H9 (cell line): Measurements from ENCODE around the gene CBY1. TPM values are rescaled to one million over a fixed set of nuclear protein-coding genes. Genes with fewer than 3 reads are reported as not detected.

Experiments used
- DNase-seq: peaks from one replicate; pipeline ENCODE4 v3.0.0-alpha.2; 2017
- H2AFZ ChIP-seq: one replicate; pipeline ENCODE4 v1.6.1; 2013; ENCODE audit warnings: mild to moderate bottlenecking, low read length, control low read depth, moderate library complexity
- H2AK5ac ChIP-seq: 2 replicates; pipeline ENCODE4 v1.6.1; 2013; ENCODE audit warnings: low read length, control low read depth, mixed read lengths; ENCODE audit not compliant: insufficient read length
- H2BK120ac ChIP-seq: one replicate; pipeline ENCODE4 v1.6.1; 2013; ENCODE audit warnings: low read depth, mild to moderate bottlenecking, low read length, control low read depth, inconsistent platforms; ENCODE audit not compliant: poor library complexity, severe bottlenecking
- H2BK12ac ChIP-seq: 2 replicates; pipeline ENCODE4 v1.6.1; 2013; ENCODE audit warnings: low read length, control low read depth, mixed read lengths, low read depth; ENCODE audit not compliant: insufficient read length
- H2BK15ac ChIP-seq: 2 replicates; pipeline ENCODE4 v1.6.1; 2013; ENCODE audit warnings: low read depth, low read length, control low read depth
- H2BK20ac ChIP-seq: one replicate; pipeline ENCODE4 v1.6.1; 2013; ENCODE audit warnings: low read depth, mild to moderate bottlenecking, low read length, control low read depth, inconsistent platforms; ENCODE audit not compliant: poor library complexity, severe bottlenecking
- H2BK5ac ChIP-seq: 2 replicates; pipeline ENCODE4 v1.6.1; 2013; ENCODE audit warnings: low read length, control low read depth, mixed read lengths; ENCODE audit not compliant: insufficient read length
- H3K14ac ChIP-seq: 2 replicates; pipeline ENCODE4 v1.6.1; 2013; ENCODE audit warnings: low read length, control low read depth; ENCODE audit not compliant: insufficient read depth
- H3K18ac ChIP-seq: 2 replicates; pipeline ENCODE4 v1.6.1; 2013; ENCODE audit warnings: low read depth, mild to moderate bottlenecking, mixed read lengths, low read length, control low read depth; ENCODE audit not compliant: insufficient read length
- H3K23ac ChIP-seq: 2 replicates; pipeline ENCODE4 v1.6.1; 2013; ENCODE audit warnings: low read length, control low read depth, mixed read lengths, low read depth; ENCODE audit not compliant: insufficient read length
- H3K23me2 ChIP-seq: 2 replicates; pipeline ENCODE4 v1.6.1; 2013; ENCODE audit warnings: low read depth, mild to moderate bottlenecking, mixed read lengths, low read length, control low read depth; ENCODE audit not compliant: insufficient read length, poor library complexity, severe bottlenecking
- H3K27ac ChIP-seq: 2 replicates; pipeline ENCODE4 v1.5.1; 2013; ENCODE audit warnings: low read length, control low read depth, mixed read lengths, low read depth; ENCODE audit not compliant: insufficient read length
- H3K27me3 ChIP-seq: 2 replicates; pipeline ENCODE4 v1.6.1; 2013; ENCODE audit warnings: low read length, control low read depth, inconsistent platforms; ENCODE audit not compliant: insufficient read depth
- H3K4ac ChIP-seq: 2 replicates; pipeline ENCODE4 v1.6.1; 2013; ENCODE audit warnings: low read depth, mild to moderate bottlenecking, control low read depth, inconsistent platforms, low read length, moderate library complexity
- H3K4me1 ChIP-seq: 2 replicates; pipeline ENCODE4 v1.6.1; 2013; ENCODE audit warnings: low read length, control low read depth, inconsistent platforms; ENCODE audit not compliant: insufficient read depth
- H3K4me2 ChIP-seq: 2 replicates; pipeline ENCODE4 v1.6.1; 2013; ENCODE audit warnings: low read length, control low read depth, mixed read lengths; ENCODE audit not compliant: insufficient read length, insufficient read depth
- H3K56ac ChIP-seq: 2 replicates; pipeline ENCODE4 v1.6.1; 2013; ENCODE audit warnings: low read depth, mild to moderate bottlenecking, mixed read lengths, low read length, control low read depth; ENCODE audit not compliant: insufficient read length
- H3K79me1 ChIP-seq: 2 replicates; pipeline ENCODE4 v1.6.1; 2013; ENCODE audit warnings: low read depth, mild to moderate bottlenecking, moderate library complexity, low read length, control low read depth, inconsistent platforms; ENCODE audit not compliant: insufficient read depth, poor library complexity, severe bottlenecking
- H3K79me2 ChIP-seq: 2 replicates; pipeline ENCODE4 v1.6.1; 2013; ENCODE audit warnings: low read length, control low read depth, inconsistent platforms; ENCODE audit not compliant: insufficient read depth
- H3K9ac ChIP-seq: 2 replicates; pipeline ENCODE4 v1.6.1; 2013; ENCODE audit warnings: low read length, control low read depth, mixed read lengths; ENCODE audit not compliant: insufficient read length; ENCODE audit errors: extremely low read depth
- H3K9me3 ChIP-seq: one replicate; pipeline ENCODE4 v1.6.1; 2013; ENCODE audit warnings: low read depth, low read length, inconsistent platforms; ENCODE audit not compliant: control insufficient read depth
- H3T11ph ChIP-seq: one replicate; pipeline ENCODE4 v1.6.1; 2013; ENCODE audit warnings: mild to moderate bottlenecking, low read length, control low read depth, inconsistent platforms
- H4K20me1 ChIP-seq: one replicate; pipeline ENCODE4 v1.6.1; 2013; ENCODE audit not compliant: control insufficient read depth, insufficient read length, insufficient read depth
- H4K5ac ChIP-seq: 2 replicates; pipeline ENCODE4 v1.6.1; 2013; ENCODE audit warnings: low read depth, mild to moderate bottlenecking, mixed read lengths, low read length, control low read depth; ENCODE audit not compliant: insufficient read length
- H4K8ac ChIP-seq: replicated peaks from 2 replicates; pipeline ENCODE4 v1.6.1; 2013; ENCODE audit warnings: low read length, control low read depth, mixed read lengths, low read depth; ENCODE audit not compliant: insufficient read length
- H4K91ac ChIP-seq: 2 replicates; pipeline ENCODE4 v1.6.1; 2013; ENCODE audit warnings: low read depth, mild to moderate bottlenecking, moderate library complexity, mixed read lengths, low read length, control low read depth; ENCODE audit not compliant: insufficient read length
- H3K27ac Mint-ChIP-seq, 3 experiments: 2 replicates in 2 of 3; 3 replicates in 1 of 3; pipeline ENCODE4 v1.8.0; 2020 to 2021; ENCODE audit warnings: mixed read lengths in 3 of 3, mild to moderate bottlenecking in 1 of 3, moderate library complexity in 1 of 3
- H3K27me3 Mint-ChIP-seq: 2 replicates; pipeline ENCODE4 v1.8.0; 2021; ENCODE audit warnings: low read depth, mild to moderate bottlenecking, moderate library complexity, mixed read lengths
- H3K36me3 Mint-ChIP-seq, 3 experiments: 2 replicates in 2 of 3; 3 replicates in 1 of 3; pipeline ENCODE4 v1.8.0; 2020 to 2021; ENCODE audit warnings: low read depth in 3 of 3, mixed read lengths in 3 of 3; ENCODE audit not compliant: insufficient read depth in 1 of 3
- H3K4me1 Mint-ChIP-seq, 2 experiments: 2 replicates each; pipeline ENCODE4 v1.8.0; 2020; ENCODE audit warnings: mixed read lengths in 2 of 2
- H3K4me3 Mint-ChIP-seq, 2 experiments: 2 replicates in 1 of 2; 3 replicates in 1 of 2; pipeline ENCODE4 v1.8.0; 2020 to 2021; ENCODE audit warnings: mild to moderate bottlenecking in 2 of 2, mixed read lengths in 2 of 2, moderate library complexity in 1 of 2
- H3K9me3 Mint-ChIP-seq, 2 experiments: 2 replicates in 1 of 2; 3 replicates in 1 of 2; pipeline ENCODE4 v1.8.0; 2020; ENCODE audit warnings: mild to moderate bottlenecking in 2 of 2, mixed read lengths in 2 of 2, moderate library complexity in 1 of 2
- CTCF ChIP-seq: fragments of 200-600 bp; sonication (generic); conservative IDR thresholded peaks from 3 replicates; pipeline ENCODE4 v1.8.0; 2021; ENCODE audit warnings: antibody characterized with exemption, mild to moderate bottlenecking
- WGBS: extraction: QIAGEN DNeasy Blood & Tissue Kit; methylation state at CpG from one replicate; pipeline ENCODE4 v1.1.7; 2013; ENCODE audit warnings: missing lambda C conversion rate, low lambda C conversion rate, mixed read lengths; ENCODE audit not compliant: insufficient read length; ENCODE audit errors: extremely low coverage; 5-methylcytosine and 5-hydroxymethylcytosine counted together
- total RNA-seq: library from RNA; stranded (reverse); gene quantifications from 2 replicates; pipeline ENCODE4 v1.2.1, GENCODE V29; 2021

The CBY1 gene
- total RNA-seq, 1 experiment from 2014 or later, result 26.6 TPM

DNA sequence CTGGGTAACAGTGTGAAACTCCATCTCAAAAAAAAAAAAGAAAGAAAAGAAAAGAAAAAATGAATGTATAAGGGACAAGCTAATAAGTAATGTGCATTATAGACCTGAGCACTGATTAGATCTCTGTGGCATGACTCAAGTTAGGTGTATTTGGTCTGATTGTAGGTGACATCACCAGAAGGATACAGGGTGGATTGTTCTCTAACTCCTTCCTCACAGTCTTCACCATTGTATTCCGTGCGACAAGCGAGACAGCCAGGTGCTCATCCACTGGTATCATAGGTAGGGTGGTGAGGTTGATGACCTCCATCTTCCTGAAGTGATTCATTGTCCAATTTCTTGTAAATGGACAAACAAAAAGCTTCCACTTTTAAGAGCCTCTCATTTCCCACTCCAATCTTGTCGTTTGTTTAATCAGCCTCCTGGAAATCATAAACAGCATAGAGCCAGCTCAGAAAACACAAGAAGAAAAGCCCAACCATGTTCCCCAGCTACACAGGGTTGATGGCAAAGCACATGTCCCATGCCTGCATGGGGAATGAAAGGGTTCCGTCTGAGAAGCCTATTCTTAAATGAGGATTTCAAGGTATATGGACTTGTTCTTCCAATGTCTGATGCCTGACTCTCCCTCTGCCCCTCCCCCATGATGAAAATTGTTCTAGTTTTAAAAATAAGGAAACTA lies 6.5 kb upstream of the CBY1 start:
- H3K4ac ChIP-seq, result no peak overlapping the region
- no peak overlapping the region for H3K18ac ChIP-seq
- H3K9me3 Mint-ChIP-seq, result peaks cover 0 to 5% of the 10 kb centered on the region in 2 experiments; a peak in 3 of 5 replicates
- H2BK12ac ChIP-seq, result no peak overlapping the region
- H3K9me3 ChIP-seq, result no peaks in the 10 kb centered on the region
- no peaks in the 10 kb centered on the region for H3K4me1 ChIP-seq
- no peak overlapping the region for H2BK15ac ChIP-seq
- peaks cover 7 to 40% (median 15%) of the 10 kb centered on the region in 3 experiments for H3K36me3 Mint-ChIP-seq
- H3K56ac ChIP-seq, result no peak overlapping the region
- H4K8ac ChIP-seq, result no peak overlapping the region
- no peaks in the 10 kb centered on the region for H3K23me2 ChIP-seq
- H2AFZ ChIP-seq, result no peak overlapping the region
- no peak overlapping the region for H3K4me2 ChIP-seq
- H3K27me3 ChIP-seq, result no peaks in the 10 kb centered on the region
- H2BK20ac ChIP-seq, result no peak overlapping the region
- no peak overlapping the region for H3T11ph ChIP-seq
- no peak overlapping the region for H3K27ac Mint-ChIP-seq
- no peak overlapping the region for H3K9ac ChIP-seq
- no CpG with 5 or more reads among the region's 5 CpGs for WGBS
- no peaks in the 10 kb centered on the region for H3K79me1 ChIP-seq
- H3K4me3 Mint-ChIP-seq, result no peak overlapping the region
- no peak overlapping the region for H3K23ac ChIP-seq
- H4K20me1 ChIP-seq, result no peaks in the 10 kb centered on the region
- H3K79me2 ChIP-seq, result no peaks in the 10 kb centered on the region
- no peak for TF ChIP-seq CTCF
- no peak overlapping the region for H3K14ac ChIP-seq
- no peak overlapping the region for H2BK5ac ChIP-seq
- no peak overlapping the region for H3K27ac ChIP-seq
- H3K27me3 Mint-ChIP-seq, result no peaks in the 10 kb centered on the region
- H4K5ac ChIP-seq, result no peak overlapping the region
- H3K4me1 Mint-ChIP-seq, result no peaks in the 10 kb centered on the region
- H4K91ac ChIP-seq, result no peak overlapping the region
- H2BK120ac ChIP-seq, result no peak overlapping the region
- no peak overlapping the region for H2AK5ac ChIP-seq
- no peak for DNase-seq
